Common myeloid progenitor, CD34-positive (primary cell): ENCODE results near the gene SERPINE1.
"Not testable (repeated sequence)": the region's sequence is repeated elsewhere in the genome, so short reads cannot be mapped to it uniquely, and the experiment has no call there.

Experiments used
- CTCF ChIA-PET: fragments of 350-600 bp; sonication (Branson Sonifier 250); formaldehyde crosslinking; loops from one replicate; lab custom pipeline; 2021; ENCODE audit warnings: antibody characterized with exemption; lab: Charles Lee
- POLR2A ChIA-PET: fragments of 350-600 bp; sonication (Branson Sonifier 250); formaldehyde crosslinking; loops from one replicate; lab custom pipeline; 2021; ENCODE audit warnings: antibody characterized with exemption; lab: Charles Lee
- DNase-seq, 3 donors: peaks; one replicate each; pipeline versions ENCODE4 v3.0.0 to v3.0.0-alpha.2; 2013
- H3K27ac ChIP-seq, 2 experiments: 1 replicate in 1 of 2; 2 replicates in 1 of 2; pipeline ENCODE4 v1.7.0; 2013; ENCODE audit warnings: inconsistent platforms in 2 of 2, low read length in 2 of 2, mild to moderate bottlenecking in 2 of 2, low read depth in 1 of 2, moderate library complexity in 1 of 2; ENCODE audit not compliant: severe bottlenecking in 2 of 2, insufficient read depth in 1 of 2, poor library complexity in 1 of 2
- H3K27me3 ChIP-seq, 5 experiments: replicated peaks in 2 of 5; 1 replicate in 3 of 5; 2 replicates in 2 of 5; pipeline versions ENCODE4 v1.6.1 to v1.7.0; 2013; ENCODE audit warnings: low read length in 4 of 5, mild to moderate bottlenecking in 2 of 5, moderate library complexity in 2 of 5, inconsistent platforms in 1 of 5; ENCODE audit not compliant: insufficient read depth in 5 of 5, control insufficient read depth in 4 of 5
- H3K36me3 ChIP-seq, 4 experiments: 1 replicate in 2 of 4; 2 replicates in 2 of 4; pipeline versions ENCODE4 v1.6.1 to v1.7.0; 2013; ENCODE audit warnings: low read length in 3 of 4, control low read depth in 1 of 4, mild to moderate bottlenecking in 1 of 4; ENCODE audit not compliant: control insufficient read depth in 4 of 4, insufficient read depth in 4 of 4
- H3K4me1 ChIP-seq, 4 experiments: 1 replicate in 3 of 4; 2 replicates in 1 of 4; pipeline versions ENCODE4 v1.6.1 to v1.7.1; 2013; ENCODE audit warnings: low read length in 3 of 4, mild to moderate bottlenecking in 3 of 4, control low read depth in 1 of 4, inconsistent platforms in 1 of 4, moderate library complexity in 1 of 4; ENCODE audit not compliant: control insufficient read depth in 4 of 4, insufficient read depth in 4 of 4; ENCODE audit errors: control extremely low read depth in 1 of 4
- H3K4me3 ChIP-seq, 7 experiments: 1 replicate in 4 of 7; 2 replicates in 3 of 7; pipeline versions ENCODE4 v1.5.1 to v1.7.0; 2013; ENCODE audit warnings: mild to moderate bottlenecking in 7 of 7, low read length in 6 of 7, moderate library complexity in 6 of 7, inconsistent platforms in 2 of 7, low read depth in 2 of 7, control low read depth in 1 of 7; ENCODE audit not compliant: insufficient read depth in 4 of 7, control insufficient read depth in 1 of 7; ENCODE audit errors: extremely low read depth in 1 of 7
- H3K9me3 ChIP-seq, 5 experiments: 1 replicate in 4 of 5; 2 replicates in 1 of 5; pipeline versions ENCODE4 v1.6.1 to v1.7.1; 2013; ENCODE audit warnings: low read length in 4 of 5, mild to moderate bottlenecking in 2 of 5, inconsistent platforms in 1 of 5, low read depth in 1 of 5, moderate library complexity in 1 of 5; ENCODE audit not compliant: control insufficient read depth in 4 of 5, insufficient read depth in 2 of 5; ENCODE audit errors: control extremely low read depth in 1 of 5
- WGBS: methylation state at CpG from one replicate; pipeline ENCODE4 v1.1.5; 2013; ENCODE audit not compliant: insufficient coverage; 5-methylcytosine and 5-hydroxymethylcytosine counted together

SERPINE1 gene

GRCh38 chr7:101106386-101106785, 20.5 kb upstream of the SERPINE1 start:
- Histone ChIP-seq H3K9me3 (no peaks in the 10 kb centered on the region), H3K27me3 (peaks cover 0 to 6% (median 0%) of the 10 kb centered on the region in 5 experiments), H3K4me3 (no peak overlapping the region), H3K36me3 (no peaks in the 10 kb centered on the region), H3K4me1 (peaks cover 0 to 7% (median 1%) of the 10 kb centered on the region in 4 experiments), H3K27ac (no peak overlapping the region)
- 96% methylated on average over 7 of the region's 7 CpGs for WGBS
- POLR2A ChIA-PET: no interaction called here
- CTCF ChIA-PET: interaction anchor here (1.5 kb wide), 1 partner anchor 12 kb away, joined by 3 read pairs; no protein-coding TSS in a partner anchor
- no peak for DNase-seq

- ChIA-PET POLR2A (no interaction called here), CTCF (interaction anchor here (0.8 to 1.7 kb wide), 4 partner anchors 9 to 24 kb away, joined by 3 to 7 read pairs (median 4); partner anchors contain the start of gene SERPINE1)
- Histone ChIP-seq H3K27me3 (peaks cover 0 to 6% (median 0%) of the 10 kb centered on the region in 5 experiments), H3K36me3 (no peaks in the 10 kb centered on the region), H3K9me3 (no peaks in the 10 kb centered on the region), H3K4me1 (peaks cover 0 to 7% (median 1%) of the 10 kb centered on the region in 4 experiments), H3K4me3 (no peak overlapping the region), H3K27ac (no peak overlapping the region)
- WGBS: 84% methylated on average over 9 of the region's 16 CpGs
- DNase-seq: peak in 2 of 3 donors; percentile 45 to 50
Observed at GRCh38 chr7:101108330-101108857, 18.5 kb upstream of the SERPINE1 start.

- Histone ChIP-seq H3K9me3 (no peaks in the 10 kb centered on the region), H3K4me1 (peaks cover 0 to 7% (median 1%) of the 10 kb centered on the region in 4 experiments), H3K27ac (no peak overlapping the region), H3K36me3 (no peaks in the 10 kb centered on the region), H3K27me3 (peaks cover 0 to 6% (median 0%) of the 10 kb centered on the region in 5 experiments), H3K4me3 (no peak overlapping the region)
- no peak for DNase-seq
- ChIA-PET CTCF (interaction anchor here (0.8 to 1.7 kb wide), 4 partner anchors 8 to 24 kb away, joined by 3 to 7 read pairs (median 4); partner anchors contain the start of gene SERPINE1), POLR2A (interaction anchor here (0.6 kb wide), 1 partner anchor 9 kb away, joined by 3 read pairs; no protein-coding TSS in a partner anchor)
- 94% methylated on average over 6 of the region's 7 CpGs for WGBS
Observed at GRCh38 chr7:101108961-101109360, 17.9 kb upstream of the SERPINE1 start.

- H3K4me3 ChIP-seq: no peak overlapping the region
- no peak overlapping the region for H3K27ac ChIP-seq
- 94% methylated on average over 4 of the region's 6 CpGs for WGBS
- ChIA-PET POLR2A (interaction anchor here (0.6 kb wide), 1 partner anchor 9 kb away, joined by 3 read pairs; no protein-coding TSS in a partner anchor), CTCF (interaction anchor here (1.6 to 1.7 kb wide), 2 partner anchors 14 to 17 kb away, joined by 5 to 7 read pairs; partner anchors contain the start of gene SERPINE1)
- no peaks in the 10 kb centered on the region for H3K36me3 ChIP-seq
- peaks cover 0 to 7% (median 1%) of the 10 kb centered on the region in 4 experiments for H3K4me1 ChIP-seq
- no peaks in the 10 kb centered on the region for H3K9me3 ChIP-seq
- no peak for DNase-seq
- peaks cover 0 to 6% (median 0%) of the 10 kb centered on the region in 5 experiments for H3K27me3 ChIP-seq
Observed at GRCh38 chr7:101109368-101109767, 17.5 kb upstream of the SERPINE1 start.

GRCh38 chr7:101111261-101111660, 15.6 kb upstream of the SERPINE1 start:
- ChIA-PET CTCF (interaction anchor here (0.7 to 1.4 kb wide), 2 partner anchors 9 to 14 kb away, joined by 3 read pairs; no protein-coding TSS in a partner anchor), POLR2A (no interaction called here)
- WGBS: 100% methylated on average over 3 of the region's 5 CpGs
- no peak for DNase-seq
- H3K36me3 ChIP-seq: no peaks in the 10 kb centered on the region
- H3K27me3 ChIP-seq: peaks cover 0 to 2% (median 0%) of the 10 kb centered on the region in 5 experiments
- no peaks in the 10 kb centered on the region for H3K9me3 ChIP-seq
- H3K4me1 ChIP-seq: peaks cover 0 to 7% (median 1%) of the 10 kb centered on the region in 4 experiments
- H3K27ac ChIP-seq: no peak overlapping the region
- H3K4me3 ChIP-seq: no peak overlapping the region

GRCh38 chr7:101112233-101112632, 14.7 kb upstream of the SERPINE1 start:
- 96% methylated on average over 9 of the region's 11 CpGs for WGBS
- H3K27ac ChIP-seq: no peak overlapping the region
- ChIA-PET POLR2A (no interaction called here), CTCF (interaction anchor here (1.4 kb wide), 1 partner anchor 13 kb away, joined by 3 read pairs; no protein-coding TSS in a partner anchor)
- H3K4me1 ChIP-seq: peaks cover 0 to 7% (median 1%) of the 10 kb centered on the region in 4 experiments
- H3K9me3 ChIP-seq: no peaks in the 10 kb centered on the region
- no peaks in the 10 kb centered on the region for H3K36me3 ChIP-seq
- DNase-seq: no peak
- peaks cover 0 to 4% (median 0%) of the 10 kb centered on the region in 5 experiments for H3K27me3 ChIP-seq
- no peak overlapping the region for H3K4me3 ChIP-seq

GRCh38 chr7:101113140-101113539, 13.8 kb upstream of the SERPINE1 start:
- H3K4me3 ChIP-seq, H3K27ac ChIP-seq, H3K27me3 ChIP-seq, H3K4me1 ChIP-seq, DNase-seq, H3K9me3 ChIP-seq, H3K36me3 ChIP-seq: not testable (repeated sequence)
- ChIA-PET POLR2A (interaction anchor here (0.6 kb wide), 1 partner anchor 12 kb away, joined by 5 read pairs; no protein-coding TSS in a partner anchor), CTCF (interaction anchor here (0.8 kb wide), 1 partner anchor 10 kb away, joined by 3 read pairs; no protein-coding TSS in a partner anchor)
- WGBS: 100% methylated on average over 2 of the region's 7 CpGs
